ENCODE data around the gene SLC1A1. TPM values are rescaled to one million over a fixed set of nuclear protein-coding genes. Genes with fewer than 3 reads are reported as not detected.
A peak's percentile ranks its signal among the peaks of the same experiment; 100 is the strongest.
"Not testable (repeated sequence)": the region's sequence is repeated elsewhere in the genome, so short reads cannot be mapped to it uniquely, and the experiment has no call there.

SLC1A1 gene
- total and polyA plus RNA-seq, 3 experiments from 2014 or later: 0.09 TPM; not detected in 2

DNA sequence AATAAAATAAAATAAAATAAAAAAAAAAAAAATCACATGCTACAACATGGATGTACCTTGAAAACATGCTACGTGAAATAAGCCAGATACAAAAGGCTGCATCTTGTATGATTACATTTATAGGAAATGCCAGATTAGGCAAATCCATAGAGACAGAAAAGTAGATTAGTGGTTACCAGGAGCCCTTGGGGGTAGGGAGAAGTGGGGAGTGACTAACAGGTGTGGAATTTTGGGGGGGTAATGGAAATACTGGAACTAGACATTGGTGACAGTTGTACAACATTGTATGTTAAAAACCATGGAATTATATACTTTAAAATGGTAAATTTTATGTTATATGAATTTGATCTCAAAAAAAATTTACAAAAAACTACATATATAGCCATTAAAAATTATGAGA is 47.3 kb downstream of the SLC1A1 start:
- Mint-ChIP-seq H3K36me3 (peaks cover 0 to 11% (median 1%) of the 10 kb centered on the region in 3 donors), H3K27ac (no peak overlapping the region), H3K27me3 (peaks cover 0 to 2% of the 10 kb centered on the region in 2 donors), H3K9me3 (peaks cover 0 to 10% (median 3%) of the 10 kb centered on the region in 5 donors), H3K4me1 (peaks cover 8 to 11% (median 8%) of the 10 kb centered on the region in 3 donors), H3K4me3 (no peak overlapping the region)
- no peak for DNase-seq
- Histone ChIP-seq H3K27me3 (ENCODE audit: insufficient read depth, low read length, poor library complexity, severe bottlenecking) (no peaks in the 10 kb centered on the region), H3K36me3 (ENCODE audit: insufficient read depth, low read length) (no peaks in the 10 kb centered on the region), H3K9me3 (ENCODE audit: low read length) (no peaks in the 10 kb centered on the region), H3K4me3 (ENCODE audit: low read length) (no peak overlapping the region), H3K27ac (ENCODE audit: low read depth, low read length) (no peak overlapping the region), H3K4me1 (ENCODE audit: insufficient read depth, low read length) (no peaks in the 10 kb centered on the region)
- CTCF ChIA-PET: interaction anchor here (1.0 kb wide), 1 partner anchor 102 kb away, joined by 3 read pairs; no protein-coding TSS in a partner anchor
- POLR2A ChIA-PET: no interaction called here

DNA sequence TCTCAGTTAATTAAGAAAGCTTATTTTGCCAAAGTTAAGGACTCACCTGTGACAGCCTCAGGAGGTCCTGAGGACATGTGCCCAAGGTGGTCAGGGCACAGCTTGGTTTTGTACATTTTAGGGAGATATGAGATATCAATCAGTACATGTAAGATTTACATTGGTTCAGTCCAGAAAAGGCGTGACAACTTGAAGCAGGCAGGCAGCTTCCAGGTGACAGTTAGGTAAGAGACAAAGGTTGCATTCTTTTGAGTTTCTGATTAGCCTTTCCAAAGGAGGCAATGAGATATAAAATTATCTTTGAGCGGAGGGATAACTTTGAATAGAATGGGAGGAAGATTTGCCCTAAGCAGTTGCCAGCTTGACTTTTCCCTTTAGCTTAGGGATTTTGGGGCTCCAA is 47.8 kb downstream of the SLC1A1 start:
- Mint-ChIP-seq H3K9me3 (peaks cover 0 to 10% (median 3%) of the 10 kb centered on the region in 5 donors), H3K4me3 (no peak overlapping the region), H3K27ac (no peak overlapping the region), H3K36me3 (peaks cover 0 to 11% (median 1%) of the 10 kb centered on the region in 3 donors), H3K27me3 (peaks cover 0 to 2% of the 10 kb centered on the region in 2 donors), H3K4me1 (peaks cover 8 to 11% (median 8%) of the 10 kb centered on the region in 3 donors)
- H3K36me3 ChIP-seq (ENCODE audit: insufficient read depth, low read length): no peaks in the 10 kb centered on the region
- no peak overlapping the region for H3K27ac ChIP-seq (ENCODE audit: low read depth, low read length)
- H3K27me3 ChIP-seq (ENCODE audit: insufficient read depth, low read length, poor library complexity, severe bottlenecking): no peaks in the 10 kb centered on the region
- no peaks in the 10 kb centered on the region for H3K9me3 ChIP-seq (ENCODE audit: low read length)
- ChIA-PET CTCF (interaction anchor here (1.0 kb wide), 1 partner anchor 102 kb away, joined by 3 read pairs; no protein-coding TSS in a partner anchor), POLR2A (no interaction called here)
- no peaks in the 10 kb centered on the region for H3K4me1 ChIP-seq (ENCODE audit: insufficient read depth, low read length)
- DNase-seq: no peak
- no peak overlapping the region for H3K4me3 ChIP-seq (ENCODE audit: low read length)

DNA sequence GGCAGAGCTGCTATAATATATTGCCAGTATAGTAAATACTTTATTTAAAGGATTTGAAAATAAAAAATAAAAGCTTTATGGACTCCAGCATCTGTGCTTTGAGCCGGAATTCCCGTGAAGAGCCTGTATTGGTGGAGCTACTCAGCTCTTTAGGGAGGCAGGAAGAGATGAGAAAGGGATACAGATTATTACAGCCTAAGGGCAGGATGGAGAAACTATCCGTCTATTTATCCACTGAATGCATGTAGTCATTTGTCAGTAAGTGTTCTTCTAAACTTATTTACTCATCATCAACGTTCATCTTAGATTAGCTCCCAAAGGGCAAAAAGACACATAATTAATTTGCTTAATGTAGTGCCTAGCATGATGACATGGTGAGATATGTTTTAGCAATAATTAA is 48.4 kb downstream of the SLC1A1 start:
- no peaks in the 10 kb centered on the region for H3K36me3 ChIP-seq (ENCODE audit: insufficient read depth, low read length)
- H3K27me3 Mint-ChIP-seq: peaks cover 0 to under 1% of the 10 kb centered on the region in 2 donors
- H3K9me3 ChIP-seq (ENCODE audit: low read length): no peaks in the 10 kb centered on the region
- ChIA-PET CTCF (interaction anchor here (1.0 kb wide), 1 partner anchor 101 kb away, joined by 3 read pairs; no protein-coding TSS in a partner anchor), POLR2A (no interaction called here)
- no peaks in the 10 kb centered on the region for H3K27me3 ChIP-seq (ENCODE audit: insufficient read depth, low read length, poor library complexity, severe bottlenecking)
- no peaks in the 10 kb centered on the region for H3K4me1 ChIP-seq (ENCODE audit: insufficient read depth, low read length)
- peaks cover 0 to 10% (median 3%) of the 10 kb centered on the region in 5 donors for H3K9me3 Mint-ChIP-seq
- DNase-seq: no peak
- peaks cover 0 to 10% (median 1%) of the 10 kb centered on the region in 3 donors for H3K36me3 Mint-ChIP-seq
- no peak overlapping the region for H3K27ac Mint-ChIP-seq
- no peak overlapping the region for H3K27ac ChIP-seq (ENCODE audit: low read depth, low read length)
- no peak overlapping the region for H3K4me3 Mint-ChIP-seq
- peaks cover 7 to 8% (median 7%) of the 10 kb centered on the region in 3 donors for H3K4me1 Mint-ChIP-seq
- H3K4me3 ChIP-seq (ENCODE audit: low read length): no peak overlapping the region

DNA sequence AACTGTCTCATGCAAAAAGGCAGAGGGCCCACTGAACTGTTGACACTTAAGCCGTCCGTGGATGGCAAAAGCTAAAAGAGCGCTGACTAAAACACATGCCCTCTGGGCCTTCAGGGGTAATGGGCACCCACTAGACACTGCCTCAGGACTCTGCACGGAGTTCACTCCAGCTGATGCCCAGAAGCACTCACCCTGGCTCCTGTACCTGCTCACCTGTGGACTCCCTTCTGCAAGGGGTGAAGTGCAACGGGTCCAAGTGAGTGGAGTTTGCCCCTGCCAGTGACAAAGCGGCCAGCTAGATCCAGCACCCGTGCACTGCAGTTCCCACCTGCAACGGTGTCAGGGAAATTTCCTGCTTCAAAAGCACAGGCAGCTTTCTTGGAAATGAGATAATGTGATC is 50.2 kb downstream of the SLC1A1 start:
- no peaks in the 10 kb centered on the region for H3K36me3 ChIP-seq (ENCODE audit: insufficient read depth, low read length)
- Mint-ChIP-seq H3K36me3 (peaks cover 0 to 7% (median 0%) of the 10 kb centered on the region in 3 donors), H3K9me3 (peaks cover 0 to 4% (median 3%) of the 10 kb centered on the region in 5 donors), H3K27ac (no peak overlapping the region), H3K4me3 (no peak overlapping the region), H3K4me1 (no peaks in the 10 kb centered on the region), H3K27me3 (peaks cover 0 to 10% of the 10 kb centered on the region in 2 donors)
- ChIA-PET POLR2A (no interaction called here), CTCF (no interaction called here)
- no peaks in the 10 kb centered on the region for H3K27me3 ChIP-seq (ENCODE audit: insufficient read depth, low read length, poor library complexity, severe bottlenecking)
- DNase-seq: no peak
- H3K4me3 ChIP-seq (ENCODE audit: low read length): no peak overlapping the region
- no peaks in the 10 kb centered on the region for H3K9me3 ChIP-seq (ENCODE audit: low read length)
- no peak overlapping the region for H3K27ac ChIP-seq (ENCODE audit: low read depth, low read length)
- H3K4me1 ChIP-seq (ENCODE audit: insufficient read depth, low read length): no peaks in the 10 kb centered on the region

DNA sequence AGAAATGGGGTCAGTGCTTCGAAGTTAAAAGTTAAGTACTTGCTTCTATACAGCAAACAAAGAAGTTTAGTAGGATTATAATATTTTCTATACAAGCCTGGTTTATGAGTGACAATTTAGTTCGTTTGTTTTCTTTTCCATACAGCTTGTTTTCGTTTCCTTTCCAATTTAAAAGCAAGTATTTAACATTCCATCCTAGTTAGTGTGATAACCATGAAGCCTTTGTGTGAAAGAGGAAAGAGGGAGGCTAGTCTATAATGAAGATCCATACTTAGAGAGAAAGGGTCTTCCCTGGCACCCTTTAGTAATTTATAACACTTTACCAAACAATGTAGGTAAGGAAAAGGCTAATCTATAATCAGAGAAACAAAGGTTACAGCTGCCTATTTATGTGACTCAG is 51.0 kb downstream of the SLC1A1 start:
- H3K4me1 Mint-ChIP-seq: no peaks in the 10 kb centered on the region
- Histone ChIP-seq H3K4me1 (ENCODE audit: insufficient read depth, low read length) (no peaks in the 10 kb centered on the region), H3K4me3 (ENCODE audit: low read length) (no peak overlapping the region), H3K27ac (ENCODE audit: low read depth, low read length) (no peak overlapping the region), H3K27me3 (ENCODE audit: insufficient read depth, low read length, poor library complexity, severe bottlenecking) (no peaks in the 10 kb centered on the region), H3K9me3 (ENCODE audit: low read length) (no peaks in the 10 kb centered on the region), H3K36me3 (ENCODE audit: insufficient read depth, low read length) (no peaks in the 10 kb centered on the region)
- POLR2A ChIA-PET: no interaction called here
- peaks cover 0 to under 1% (median under 1%) of the 10 kb centered on the region in 5 donors for H3K9me3 Mint-ChIP-seq
- peaks cover 0 to 7% (median 0%) of the 10 kb centered on the region in 3 donors for H3K36me3 Mint-ChIP-seq
- CTCF ChIA-PET: no interaction called here
- no peak overlapping the region for H3K4me3 Mint-ChIP-seq
- H3K27me3 Mint-ChIP-seq: peaks cover 4 to 10% of the 10 kb centered on the region in 2 donors
- no peak overlapping the region for H3K27ac Mint-ChIP-seq
- no peak for DNase-seq

DNA sequence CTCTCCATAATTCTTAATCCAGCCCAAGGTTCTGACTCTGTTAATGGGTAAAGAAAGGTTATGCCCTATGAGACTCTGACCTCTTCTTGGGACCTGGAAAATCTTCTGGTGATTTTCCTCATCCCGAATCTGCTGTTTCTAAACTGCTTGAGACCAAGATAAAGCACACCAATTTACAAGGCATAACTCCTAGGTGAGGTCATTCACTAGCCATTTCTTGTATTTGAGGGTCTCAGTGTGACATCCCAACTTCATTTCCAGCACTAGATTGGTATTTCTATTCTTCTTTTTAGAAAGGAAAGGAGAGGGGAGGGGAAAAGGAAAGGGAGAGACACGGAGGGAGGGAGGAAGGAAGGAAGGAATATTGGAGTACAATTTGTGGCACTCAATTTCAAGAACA is 51.6 kb downstream of the SLC1A1 start:
- peaks cover 0 to 7% (median 0%) of the 10 kb centered on the region in 3 donors for H3K36me3 Mint-ChIP-seq
- ChIA-PET POLR2A (no interaction called here), CTCF (no interaction called here)
- no peaks in the 10 kb centered on the region for H3K36me3 ChIP-seq (ENCODE audit: insufficient read depth, low read length)
- no peaks in the 10 kb centered on the region for H3K9me3 Mint-ChIP-seq
- no peaks in the 10 kb centered on the region for H3K9me3 ChIP-seq (ENCODE audit: low read length)
- H3K4me3 Mint-ChIP-seq: no peak overlapping the region
- no peak overlapping the region for H3K27ac Mint-ChIP-seq
- no peak overlapping the region for H3K4me3 ChIP-seq (ENCODE audit: low read length)
- H3K4me1 Mint-ChIP-seq: peaks cover 0 to 3% (median 2%) of the 10 kb centered on the region in 3 donors
- H3K27me3 ChIP-seq (ENCODE audit: insufficient read depth, low read length, poor library complexity, severe bottlenecking): no peaks in the 10 kb centered on the region
- peaks cover 4 to 10% of the 10 kb centered on the region in 2 donors for H3K27me3 Mint-ChIP-seq
- no peaks in the 10 kb centered on the region for H3K4me1 ChIP-seq (ENCODE audit: insufficient read depth, low read length)
- no peak for DNase-seq
- H3K27ac ChIP-seq (ENCODE audit: low read depth, low read length): no peak overlapping the region

DNA sequence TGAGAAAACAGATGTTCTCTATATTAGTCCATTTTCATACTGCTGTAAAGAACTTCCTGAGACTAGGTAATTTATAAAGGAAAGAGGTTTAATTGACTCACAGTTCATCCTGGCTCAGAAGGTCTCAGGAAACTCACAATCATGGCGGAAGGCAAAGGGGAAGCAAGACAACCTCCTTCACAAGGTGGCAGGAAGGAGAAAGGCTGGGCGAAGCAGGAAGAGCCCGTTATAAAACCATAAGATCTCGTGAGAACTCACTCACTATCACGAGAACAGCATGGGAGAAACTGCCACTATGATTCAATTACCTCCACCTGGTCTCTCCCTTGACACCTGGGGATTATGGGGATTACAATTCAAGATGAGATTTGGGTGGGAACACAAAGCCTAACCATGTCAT is 54.4 kb downstream of the SLC1A1 start:
- H3K27ac ChIP-seq (ENCODE audit: low read depth, low read length); H3K36me3 ChIP-seq (ENCODE audit: insufficient read depth, low read length); H3K4me3 ChIP-seq (ENCODE audit: low read length); H3K36me3 Mint-ChIP-seq; POLR2A ChIA-PET; H3K4me1 ChIP-seq (ENCODE audit: insufficient read depth, low read length); DNase-seq; H3K27me3 ChIP-seq (ENCODE audit: insufficient read depth, low read length, poor library complexity, severe bottlenecking); H3K9me3 ChIP-seq (ENCODE audit: low read length); CTCF ChIA-PET; H3K27ac Mint-ChIP-seq; H3K9me3 Mint-ChIP-seq; H3K4me3 Mint-ChIP-seq: not testable (repeated sequence)
- Mint-ChIP-seq H3K4me1 (peaks cover 3 to 17% (median 12%) of the 10 kb centered on the region in 3 donors), H3K27me3 (peaks cover 9 to 14% of the 10 kb centered on the region in 2 donors)

DNA sequence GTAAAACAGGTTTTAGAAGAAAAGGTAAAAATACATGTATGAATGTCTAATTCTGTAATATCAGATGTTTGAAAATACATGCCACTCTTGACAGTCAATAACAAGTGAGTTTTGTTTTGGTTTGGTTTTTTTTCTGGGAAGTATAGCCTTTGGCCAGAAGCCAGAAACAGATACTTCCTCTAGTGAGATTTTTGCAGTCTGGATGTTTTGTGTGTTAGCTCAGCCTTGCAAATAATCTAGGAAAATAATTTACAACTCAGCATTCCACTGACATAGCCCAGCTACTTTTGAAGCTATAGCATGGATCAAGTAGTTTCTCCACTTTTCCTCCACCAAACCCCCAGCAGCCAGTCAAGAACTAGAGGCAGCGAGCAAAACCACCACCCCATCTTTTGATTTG is 56.7 kb downstream of the SLC1A1 start:
- no peak for DNase-seq
- Histone ChIP-seq H3K27me3 (ENCODE audit: insufficient read depth, low read length, poor library complexity, severe bottlenecking) (no peaks in the 10 kb centered on the region), H3K27ac (ENCODE audit: low read depth, low read length) (no peak overlapping the region), H3K4me1 (ENCODE audit: insufficient read depth, low read length) (peaks cover 15% of the 10 kb centered on the region), H3K9me3 (ENCODE audit: low read length) (no peaks in the 10 kb centered on the region), H3K4me3 (ENCODE audit: low read length) (no peak overlapping the region), H3K36me3 (ENCODE audit: insufficient read depth, low read length) (no peaks in the 10 kb centered on the region)
- Mint-ChIP-seq H3K9me3 (no peaks in the 10 kb centered on the region), H3K4me1 (peaks cover 8 to 29% (median 18%) of the 10 kb centered on the region in 3 donors), H3K36me3 (peaks cover 0 to 4% (median 0%) of the 10 kb centered on the region in 3 donors), H3K4me3 (no peak overlapping the region), H3K27me3 (peaks cover 9 to 14% of the 10 kb centered on the region in 2 donors), H3K27ac (peak overlapping the region in 1 of 8 donors; percentile 62)
- ChIA-PET CTCF (no interaction called here), POLR2A (no interaction called here)
